ENCODE results near the gene DHPS.
"Not testable (repeated sequence)": the region's sequence is repeated elsewhere in the genome, so short reads cannot be mapped to it uniquely, and the experiment has no call there.

DHPS gene

DNA sequence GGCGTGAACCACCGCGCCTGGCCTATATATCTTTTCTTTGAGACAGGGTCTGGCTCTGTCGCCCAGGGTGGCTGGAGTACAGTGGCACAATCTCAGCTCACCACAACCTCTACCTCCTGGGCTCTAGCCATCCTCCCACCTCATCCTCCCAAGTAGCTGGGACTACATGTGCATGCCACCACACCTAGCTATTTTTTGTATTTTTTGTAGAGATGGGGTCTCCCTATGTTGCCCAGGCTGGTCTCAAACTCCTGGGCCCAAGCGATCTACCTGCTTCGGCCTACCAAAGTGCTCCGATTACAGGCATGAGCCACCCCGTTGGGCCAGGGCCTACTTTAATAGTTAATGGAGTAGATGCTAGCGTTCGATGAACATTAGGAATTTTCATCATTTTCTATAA, 38.6 kb upstream of the DHPS start:
- H3K4me1 ChIP-seq (ENCODE audit: control extremely low read depth in 1 of 4, control insufficient read depth in 4 of 4, insufficient read depth in 4 of 4, low read length in 3 of 4), result peaks cover 12 to 35% (median 33%) of the 10 kb centered on the region in 4 experiments
- H3K27ac ChIP-seq (ENCODE audit: insufficient read depth in 1 of 2, low read depth in 1 of 2, low read length in 2 of 2, poor library complexity in 1 of 2, severe bottlenecking in 2 of 2), result peak overlapping the region in 1 of 2 experiments; percentile 92
- ChIA-PET POLR2A (interaction anchor here (2.1 kb wide), 1 partner anchor 73 kb away, joined by 7 read pairs; no protein-coding TSS in a partner anchor), CTCF (interaction anchor here (1.0 to 43.3 kb wide), 6 partner anchors 11 to 76 kb away, joined by 3 to 776 read pairs (median 6); partner anchors contain the start of genes BEST2 and HOOK2)
- peak overlapping the region in 6 of 7 experiments; percentile 68 to 95 (median 77) for H3K4me3 ChIP-seq (ENCODE audit: control insufficient read depth in 1 of 7, extremely low read depth in 1 of 7, insufficient read depth in 4 of 7, low read depth in 2 of 7, low read length in 6 of 7)
- DNase-seq, result no peak
- H3K9me3 ChIP-seq (ENCODE audit: control extremely low read depth in 1 of 5, control insufficient read depth in 4 of 5, insufficient read depth in 2 of 5, low read depth in 1 of 5, low read length in 4 of 5), result no peaks in the 10 kb centered on the region
- no peaks in the 10 kb centered on the region for H3K27me3 ChIP-seq (replicated peaks in 2 of 5; ENCODE audit: control insufficient read depth in 4 of 5, insufficient read depth in 5 of 5, low read length in 4 of 5)
- 100% methylated on average over 5 of the region's 10 CpGs for WGBS (ENCODE audit: insufficient coverage)
- H3K36me3 ChIP-seq (ENCODE audit: control insufficient read depth in 4 of 4, insufficient read depth in 4 of 4, low read length in 3 of 4), result peaks cover 10 to 34% (median 25%) of the 10 kb centered on the region in 4 experiments

GRCh38 chr19:12715929-12716328, 34.2 kb upstream of the DHPS start:
- peaks cover 0 to 9% (median 9%) of the 10 kb centered on the region in 4 experiments for H3K4me1 ChIP-seq (ENCODE audit: control extremely low read depth in 1 of 4, control insufficient read depth in 4 of 4, insufficient read depth in 4 of 4, low read length in 3 of 4)
- H3K4me3 ChIP-seq (ENCODE audit: control insufficient read depth in 1 of 7, extremely low read depth in 1 of 7, insufficient read depth in 4 of 7, low read depth in 2 of 7, low read length in 6 of 7), result no peak overlapping the region
- POLR2A ChIA-PET, result interaction anchor here (0.6 kb wide), 1 partner anchor 31 kb away, joined by 4 read pairs; no protein-coding TSS in a partner anchor
- peaks cover 14 to 69% (median 49%) of the 10 kb centered on the region in 4 experiments for H3K36me3 ChIP-seq (ENCODE audit: control insufficient read depth in 4 of 4, insufficient read depth in 4 of 4, low read length in 3 of 4)
- CTCF ChIA-PET, result interaction anchor here (0.6 to 43.3 kb wide), 7 partner anchors 8 to 133 kb away, joined by 3 to 776 read pairs (median 4); partner anchors contain the start of genes BEST2 and HOOK2
- no peaks in the 10 kb centered on the region for H3K9me3 ChIP-seq (ENCODE audit: control extremely low read depth in 1 of 5, control insufficient read depth in 4 of 5, insufficient read depth in 2 of 5, low read depth in 1 of 5, low read length in 4 of 5)
- H3K27ac ChIP-seq (ENCODE audit: insufficient read depth in 1 of 2, low read depth in 1 of 2, low read length in 2 of 2, poor library complexity in 1 of 2, severe bottlenecking in 2 of 2), result no peak overlapping the region
- 100% methylated on average over 2 of the region's 3 CpGs for WGBS (ENCODE audit: insufficient coverage)
- no peaks in the 10 kb centered on the region for H3K27me3 ChIP-seq (replicated peaks in 2 of 5; ENCODE audit: control insufficient read depth in 4 of 5, insufficient read depth in 5 of 5, low read length in 4 of 5)
- no peak for DNase-seq

DNA sequence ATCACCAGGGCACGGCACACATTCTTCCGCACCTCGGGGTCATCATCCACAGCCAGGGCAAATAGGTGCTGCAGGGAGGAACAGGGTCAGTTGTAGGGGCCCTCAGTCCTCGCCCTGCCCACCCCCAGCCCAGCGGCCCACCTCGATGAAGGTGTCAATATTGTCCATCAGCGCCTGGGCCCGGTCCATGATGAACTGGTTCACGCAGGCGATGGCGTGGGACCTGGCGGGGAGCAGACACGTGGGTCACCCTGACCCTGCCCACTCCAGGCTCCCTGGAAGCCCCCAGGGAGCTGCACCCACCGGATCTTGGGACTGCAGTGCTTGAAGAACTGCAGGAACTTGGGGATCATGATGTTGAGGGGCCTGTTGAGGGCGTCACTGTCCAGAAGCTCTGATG, 33.4 kb upstream of the DHPS start:
- Histone ChIP-seq H3K36me3 (ENCODE audit: control insufficient read depth in 4 of 4, insufficient read depth in 4 of 4, low read length in 3 of 4) (peaks cover 17 to 76% (median 52%) of the 10 kb centered on the region in 4 experiments), H3K4me3 (ENCODE audit: control insufficient read depth in 1 of 7, extremely low read depth in 1 of 7, insufficient read depth in 4 of 7, low read depth in 2 of 7, low read length in 6 of 7) (no peak overlapping the region), H3K27ac (ENCODE audit: insufficient read depth in 1 of 2, low read depth in 1 of 2, low read length in 2 of 2, poor library complexity in 1 of 2, severe bottlenecking in 2 of 2) (no peak overlapping the region), H3K9me3 (ENCODE audit: control extremely low read depth in 1 of 5, control insufficient read depth in 4 of 5, insufficient read depth in 2 of 5, low read depth in 1 of 5, low read length in 4 of 5) (no peaks in the 10 kb centered on the region), H3K27me3 (replicated peaks in 2 of 5; ENCODE audit: control insufficient read depth in 4 of 5, insufficient read depth in 5 of 5, low read length in 4 of 5) (no peaks in the 10 kb centered on the region), H3K4me1 (ENCODE audit: control extremely low read depth in 1 of 4, control insufficient read depth in 4 of 4, insufficient read depth in 4 of 4, low read length in 3 of 4) (peaks cover 0 to under 1% (median under 1%) of the 10 kb centered on the region in 4 experiments)
- POLR2A ChIA-PET, result no interaction called here
- WGBS (ENCODE audit: insufficient coverage), result 96% methylated on average over 14 of the region's 15 CpGs
- CTCF ChIA-PET, result interaction anchor here (0.9 to 43.3 kb wide), 4 partner anchors 18 to 132 kb away, joined by 3 to 776 read pairs (median 24); partner anchors contain the start of genes BEST2 and HOOK2
- DNase-seq, result no peak

- DNase-seq; H3K9me3 ChIP-seq (ENCODE audit: control extremely low read depth in 1 of 5, control insufficient read depth in 4 of 5, insufficient read depth in 2 of 5, low read depth in 1 of 5, low read length in 4 of 5); H3K4me3 ChIP-seq (ENCODE audit: control insufficient read depth in 1 of 7, extremely low read depth in 1 of 7, insufficient read depth in 4 of 7, low read depth in 2 of 7, low read length in 6 of 7); POLR2A ChIA-PET; H3K27ac ChIP-seq (ENCODE audit: insufficient read depth in 1 of 2, low read depth in 1 of 2, low read length in 2 of 2, poor library complexity in 1 of 2, severe bottlenecking in 2 of 2); H3K27me3 ChIP-seq (replicated peaks in 2 of 5; ENCODE audit: control insufficient read depth in 4 of 5, insufficient read depth in 5 of 5, low read length in 4 of 5); H3K4me1 ChIP-seq (ENCODE audit: control extremely low read depth in 1 of 4, control insufficient read depth in 4 of 4, insufficient read depth in 4 of 4, low read length in 3 of 4): not testable (repeated sequence)
- peaks cover 16 to 77% (median 53%) of the 10 kb centered on the region in 4 experiments for H3K36me3 ChIP-seq (ENCODE audit: control insufficient read depth in 4 of 4, insufficient read depth in 4 of 4, low read length in 3 of 4)
- CTCF ChIA-PET, result interaction anchor here (1.2 to 43.3 kb wide), 5 partner anchors 13 to 134 kb away, joined by 3 to 776 read pairs (median 7); partner anchors contain the start of genes BEST2 and HOOK2
- WGBS (ENCODE audit: insufficient coverage), result 89% methylated on average over 4 of the region's 9 CpGs
Observed at GRCh38 chr19:12713304-12713703, 31.6 kb upstream of the DHPS start.

- no CpG with 5 or more reads among the region's 14 CpGs for WGBS (ENCODE audit: insufficient coverage)
- H3K27me3 ChIP-seq (replicated peaks in 2 of 5; ENCODE audit: control insufficient read depth in 4 of 5, insufficient read depth in 5 of 5, low read length in 4 of 5); H3K9me3 ChIP-seq (ENCODE audit: control extremely low read depth in 1 of 5, control insufficient read depth in 4 of 5, insufficient read depth in 2 of 5, low read depth in 1 of 5, low read length in 4 of 5); POLR2A ChIA-PET; DNase-seq; H3K4me1 ChIP-seq (ENCODE audit: control extremely low read depth in 1 of 4, control insufficient read depth in 4 of 4, insufficient read depth in 4 of 4, low read length in 3 of 4); H3K27ac ChIP-seq (ENCODE audit: insufficient read depth in 1 of 2, low read depth in 1 of 2, low read length in 2 of 2, poor library complexity in 1 of 2, severe bottlenecking in 2 of 2); H3K4me3 ChIP-seq (ENCODE audit: control insufficient read depth in 1 of 7, extremely low read depth in 1 of 7, insufficient read depth in 4 of 7, low read depth in 2 of 7, low read length in 6 of 7): not testable (repeated sequence)
- CTCF ChIA-PET, result interaction anchor here (43.3 kb wide), 1 partner anchor 48 kb away, joined by 776 read pairs; the partner anchor contains the start of genes BEST2 and HOOK2
- peaks cover 18 to 79% (median 56%) of the 10 kb centered on the region in 4 experiments for H3K36me3 ChIP-seq (ENCODE audit: control insufficient read depth in 4 of 4, insufficient read depth in 4 of 4, low read length in 3 of 4)
Observed at GRCh38 chr19:12712077-12712476, 30.4 kb upstream of the DHPS start.

DNA sequence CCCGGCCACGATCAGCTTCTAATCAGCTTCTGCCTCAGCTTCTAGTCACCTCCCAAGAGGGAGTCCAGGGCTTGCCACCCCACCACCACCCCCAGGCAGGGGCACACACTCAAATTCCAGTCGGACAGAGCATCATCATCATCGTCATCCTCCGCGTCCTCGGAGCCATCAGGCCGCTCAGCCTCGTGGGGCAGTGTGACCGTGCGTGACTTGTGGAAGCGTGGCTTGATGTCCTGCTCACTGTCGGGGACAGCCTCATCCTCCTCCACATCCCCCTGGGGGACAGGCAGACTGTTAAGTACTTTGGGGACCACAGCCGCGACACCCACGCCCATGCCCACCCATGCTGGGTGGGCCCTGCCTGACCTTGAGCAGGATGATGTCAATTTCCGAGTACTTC, 29.5 kb upstream of the DHPS start:
- H3K27me3 ChIP-seq (replicated peaks in 2 of 5; ENCODE audit: control insufficient read depth in 4 of 5, insufficient read depth in 5 of 5, low read length in 4 of 5), result no peaks in the 10 kb centered on the region
- no peak overlapping the region for H3K27ac ChIP-seq (ENCODE audit: insufficient read depth in 1 of 2, low read depth in 1 of 2, low read length in 2 of 2, poor library complexity in 1 of 2, severe bottlenecking in 2 of 2)
- H3K4me1 ChIP-seq (ENCODE audit: control extremely low read depth in 1 of 4, control insufficient read depth in 4 of 4, insufficient read depth in 4 of 4, low read length in 3 of 4), result no peaks in the 10 kb centered on the region
- H3K4me3 ChIP-seq (ENCODE audit: control insufficient read depth in 1 of 7, extremely low read depth in 1 of 7, insufficient read depth in 4 of 7, low read depth in 2 of 7, low read length in 6 of 7), result no peak overlapping the region
- ChIA-PET POLR2A (no interaction called here), CTCF (interaction anchor here (1.4 to 43.3 kb wide), 2 partner anchors 34 to 49 kb away, joined by 5 to 776 read pairs; partner anchors contain the start of genes BEST2 and HOOK2)
- DNase-seq, result no peak
- no peaks in the 10 kb centered on the region for H3K9me3 ChIP-seq (ENCODE audit: control extremely low read depth in 1 of 5, control insufficient read depth in 4 of 5, insufficient read depth in 2 of 5, low read depth in 1 of 5, low read length in 4 of 5)
- 93% methylated on average over 13 of the region's 17 CpGs for WGBS (ENCODE audit: insufficient coverage)
- H3K36me3 ChIP-seq (ENCODE audit: control insufficient read depth in 4 of 4, insufficient read depth in 4 of 4, low read length in 3 of 4), result peaks cover 16 to 82% (median 57%) of the 10 kb centered on the region in 4 experiments

DNA sequence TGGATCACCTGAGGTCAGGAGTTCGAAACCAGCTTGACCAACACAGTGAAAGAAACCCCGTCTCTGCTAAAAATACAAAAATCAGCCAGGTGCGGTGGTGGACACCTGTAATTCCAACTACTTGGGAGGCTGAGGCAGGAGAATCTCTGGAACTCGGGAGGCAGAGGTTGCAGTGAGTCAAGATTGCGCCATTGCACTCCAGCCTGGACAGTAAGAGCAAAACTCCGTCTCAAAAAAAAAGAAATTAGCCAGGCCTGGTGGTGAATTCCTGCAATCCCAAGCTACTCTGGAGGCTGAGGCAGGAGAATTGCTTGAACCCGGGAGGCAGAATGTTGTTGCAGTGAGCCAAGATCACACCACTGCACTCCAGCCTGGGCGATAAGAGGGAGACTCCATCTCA, 27.0 kb upstream of the DHPS start:
- H3K4me1 ChIP-seq (ENCODE audit: control extremely low read depth in 1 of 4, control insufficient read depth in 4 of 4, insufficient read depth in 4 of 4, low read length in 3 of 4), result no peaks in the 10 kb centered on the region
- WGBS (ENCODE audit: insufficient coverage), result 98% methylated on average over 8 of the region's 8 CpGs
- no peak for DNase-seq
- H3K4me3 ChIP-seq (ENCODE audit: control insufficient read depth in 1 of 7, extremely low read depth in 1 of 7, insufficient read depth in 4 of 7, low read depth in 2 of 7, low read length in 6 of 7), result no peak overlapping the region
- POLR2A ChIA-PET, result no interaction called here
- CTCF ChIA-PET, result interaction anchor here (1.0 to 43.3 kb wide), 4 partner anchors 9 to 88 kb away, joined by 3 to 776 read pairs (median 8); partner anchors contain the start of genes BEST2 and HOOK2
- H3K27ac ChIP-seq (ENCODE audit: insufficient read depth in 1 of 2, low read depth in 1 of 2, low read length in 2 of 2, poor library complexity in 1 of 2, severe bottlenecking in 2 of 2), result no peak overlapping the region
- H3K36me3 ChIP-seq (ENCODE audit: control insufficient read depth in 4 of 4, insufficient read depth in 4 of 4, low read length in 3 of 4), result peaks cover 20 to 79% (median 57%) of the 10 kb centered on the region in 4 experiments
- H3K9me3 ChIP-seq (ENCODE audit: control extremely low read depth in 1 of 5, control insufficient read depth in 4 of 5, insufficient read depth in 2 of 5, low read depth in 1 of 5, low read length in 4 of 5), result no peaks in the 10 kb centered on the region
- no peaks in the 10 kb centered on the region for H3K27me3 ChIP-seq (replicated peaks in 2 of 5; ENCODE audit: control insufficient read depth in 4 of 5, insufficient read depth in 5 of 5, low read length in 4 of 5)

Data from common myeloid progenitor, CD34-positive (primary cell).